ENCODE results near the gene ZIC1.

DNA sequence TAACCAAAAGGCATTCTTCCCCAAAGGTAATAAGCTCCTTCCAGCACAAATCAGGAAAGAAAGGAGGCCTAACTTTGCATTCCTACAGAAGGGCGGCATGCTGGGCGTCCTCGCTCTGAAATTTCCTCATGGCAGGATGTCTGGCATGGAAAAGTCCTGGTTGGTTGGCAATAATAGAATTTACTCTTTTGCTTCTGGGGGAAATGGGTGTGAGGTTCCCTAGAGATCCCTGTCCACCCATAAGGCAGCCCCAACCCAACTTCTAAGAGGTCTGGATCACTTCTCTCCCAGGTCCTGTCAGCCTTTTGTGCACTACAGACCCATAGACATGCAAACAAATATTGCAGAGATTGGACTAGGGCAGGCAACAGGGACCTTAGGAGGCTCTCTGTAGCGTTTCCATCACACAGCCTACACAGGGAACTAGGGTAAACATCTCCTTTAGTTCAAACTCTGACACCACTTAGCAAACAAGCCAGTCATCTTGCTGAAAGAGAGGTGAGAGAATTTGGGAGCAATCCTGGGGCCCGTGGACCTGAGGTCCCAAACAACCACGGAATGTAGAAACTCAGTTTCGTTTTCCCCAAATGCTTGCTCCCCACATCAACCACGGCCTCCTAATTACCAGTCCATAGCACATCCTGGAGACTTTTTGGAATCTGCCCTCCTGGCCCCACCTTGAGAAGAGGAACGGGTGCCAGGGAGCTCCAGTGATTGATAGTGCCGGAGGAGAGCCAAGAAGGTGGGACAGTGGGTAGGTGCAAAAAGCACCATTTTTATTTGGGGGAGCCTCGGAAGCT, 5.0 kb upstream of the ZIC1 start:
- TF ChIP-seq, protein P1, sequence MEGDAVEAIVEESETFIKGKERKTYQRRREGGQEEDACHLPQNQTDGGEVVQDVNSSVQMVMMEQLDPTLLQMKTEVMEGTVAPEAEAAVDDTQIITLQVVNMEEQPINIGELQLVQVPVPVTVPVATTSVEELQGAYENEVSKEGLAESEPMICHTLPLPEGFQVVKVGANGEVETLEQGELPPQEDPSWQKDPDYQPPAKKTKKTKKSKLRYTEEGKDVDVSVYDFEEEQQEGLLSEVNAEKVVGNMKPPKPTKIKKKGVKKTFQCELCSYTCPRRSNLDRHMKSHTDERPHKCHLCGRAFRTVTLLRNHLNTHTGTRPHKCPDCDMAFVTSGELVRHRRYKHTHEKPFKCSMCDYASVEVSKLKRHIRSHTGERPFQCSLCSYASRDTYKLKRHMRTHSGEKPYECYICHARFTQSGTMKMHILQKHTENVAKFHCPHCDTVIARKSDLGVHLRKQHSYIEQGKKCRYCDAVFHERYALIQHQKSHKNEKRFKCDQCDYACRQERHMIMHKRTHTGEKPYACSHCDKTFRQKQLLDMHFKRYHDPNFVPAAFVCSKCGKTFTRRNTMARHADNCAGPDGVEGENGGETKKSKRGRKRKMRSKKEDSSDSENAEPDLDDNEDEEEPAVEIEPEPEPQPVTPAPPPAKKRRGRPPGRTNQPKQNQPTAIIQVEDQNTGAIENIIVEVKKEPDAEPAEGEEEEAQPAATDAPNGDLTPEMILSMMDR (IDR thresholded peaks at IDR 0.05; ENCODE audit: low read depth, low read length): no peak
- TF ChIP-seq EZH2phosphoT487 (IDR thresholded peaks at IDR 0.05; ENCODE audit: low read depth): no peak

Data from OCI-LY3 (cell line).